ENCODE results near the gene GJA5.

GJA5 gene

DNA sequence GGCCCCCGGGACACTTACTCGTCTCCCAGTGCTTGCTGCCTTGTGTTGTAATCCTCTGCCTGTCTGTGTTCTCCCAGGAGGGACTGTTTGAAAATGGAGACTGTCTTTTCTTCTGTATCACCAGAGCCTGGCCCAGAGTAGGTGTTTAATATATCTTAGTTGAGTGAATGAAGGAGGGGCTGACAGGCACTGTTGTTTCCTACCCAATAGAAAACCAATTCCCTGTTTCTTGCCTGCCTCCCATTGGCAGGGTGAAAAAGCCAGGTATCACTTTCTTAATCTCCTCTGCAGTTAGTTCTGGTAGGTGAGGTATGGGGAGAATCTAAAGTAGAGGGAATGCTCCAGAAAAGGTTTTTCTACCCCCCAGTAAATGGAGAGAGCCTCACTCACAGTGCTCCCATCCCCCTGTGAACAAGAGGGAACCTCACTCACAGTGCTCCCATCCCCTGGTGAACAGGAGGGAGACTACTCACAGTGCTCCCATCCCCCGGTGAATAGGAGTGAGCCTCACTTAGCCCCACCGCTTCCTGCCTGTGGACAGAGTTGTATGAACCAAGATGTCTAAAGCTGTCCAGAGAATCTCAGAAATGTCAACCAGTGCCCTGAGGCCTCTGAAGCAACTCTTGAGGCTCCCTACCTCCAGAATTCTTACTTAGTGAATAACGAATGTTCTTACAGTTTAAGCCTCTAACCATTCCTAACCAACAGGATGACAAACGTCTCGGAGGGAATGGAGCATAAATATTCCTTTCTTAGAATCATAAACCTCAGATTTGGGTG lies at the start of gene GJA5:
GJA5 (minus strand) TSS at position 122 of the 780 bp plus-strand sequence. CDS start 1,364 bp downstream, outside the sequence.
- no peak for DNase-seq

DNA sequence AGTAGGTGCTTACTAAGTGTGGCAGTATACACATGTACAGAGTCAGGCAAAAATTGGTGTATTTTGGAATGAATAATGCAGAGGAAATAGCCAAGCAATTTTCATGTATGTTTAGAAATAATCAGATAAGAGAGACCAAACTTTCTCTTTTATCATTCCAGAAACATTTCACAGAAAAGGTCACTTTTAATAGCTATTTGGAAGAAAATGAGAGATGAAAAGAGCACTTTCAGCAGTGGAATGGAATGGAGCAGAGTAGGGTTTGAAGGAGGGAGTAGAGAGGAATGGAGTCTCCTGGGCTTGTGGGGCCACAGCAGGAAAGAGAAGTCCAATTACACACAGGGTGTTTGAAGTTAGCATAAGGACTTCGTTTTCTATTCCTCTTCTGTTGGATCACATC lies 48.8 kb upstream of the GJA5 start:
- no peak for DNase-seq

DNA sequence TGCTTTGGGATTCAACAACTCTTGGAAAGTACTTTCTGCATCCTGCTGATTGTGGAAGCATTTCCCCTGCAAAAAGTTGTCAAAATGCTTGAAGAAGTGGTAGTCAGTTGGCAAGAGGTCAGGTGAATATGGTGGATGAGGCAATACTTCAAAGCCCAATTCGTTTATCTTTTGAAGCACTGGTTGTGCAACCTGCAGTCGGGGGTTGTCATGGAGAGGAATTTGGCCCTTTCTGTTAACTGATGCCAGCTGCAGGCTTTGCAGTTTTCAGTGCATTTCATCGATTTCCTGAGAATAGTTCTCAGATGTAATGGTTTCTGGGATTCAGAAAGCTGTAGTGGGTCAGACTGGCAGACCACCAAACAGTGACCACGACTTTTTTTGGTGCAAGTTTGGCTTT lies 47.6 kb upstream of the GJA5 start:
- DNase-seq = no peak

DNA sequence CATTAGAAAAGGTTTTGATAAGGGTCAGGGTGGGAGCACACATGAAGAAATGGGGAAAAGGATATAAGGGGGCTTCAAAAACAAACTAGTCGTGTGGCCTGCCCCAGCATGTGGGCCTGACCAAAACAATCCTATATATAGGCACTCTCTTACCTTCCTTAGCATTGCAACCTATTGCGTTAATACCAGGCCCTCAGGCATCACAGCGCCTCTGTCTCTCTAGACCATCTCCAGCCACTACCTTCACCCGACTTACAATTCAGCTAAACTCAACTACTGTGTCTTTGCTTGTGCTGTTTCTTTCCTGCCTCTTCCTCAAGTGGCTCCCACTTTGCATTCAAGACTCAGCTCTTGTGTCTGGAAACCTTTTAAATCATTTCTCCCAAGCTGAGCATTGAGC lies 47.0 kb upstream of the GJA5 start:
- DNase-seq = no peak

DNA sequence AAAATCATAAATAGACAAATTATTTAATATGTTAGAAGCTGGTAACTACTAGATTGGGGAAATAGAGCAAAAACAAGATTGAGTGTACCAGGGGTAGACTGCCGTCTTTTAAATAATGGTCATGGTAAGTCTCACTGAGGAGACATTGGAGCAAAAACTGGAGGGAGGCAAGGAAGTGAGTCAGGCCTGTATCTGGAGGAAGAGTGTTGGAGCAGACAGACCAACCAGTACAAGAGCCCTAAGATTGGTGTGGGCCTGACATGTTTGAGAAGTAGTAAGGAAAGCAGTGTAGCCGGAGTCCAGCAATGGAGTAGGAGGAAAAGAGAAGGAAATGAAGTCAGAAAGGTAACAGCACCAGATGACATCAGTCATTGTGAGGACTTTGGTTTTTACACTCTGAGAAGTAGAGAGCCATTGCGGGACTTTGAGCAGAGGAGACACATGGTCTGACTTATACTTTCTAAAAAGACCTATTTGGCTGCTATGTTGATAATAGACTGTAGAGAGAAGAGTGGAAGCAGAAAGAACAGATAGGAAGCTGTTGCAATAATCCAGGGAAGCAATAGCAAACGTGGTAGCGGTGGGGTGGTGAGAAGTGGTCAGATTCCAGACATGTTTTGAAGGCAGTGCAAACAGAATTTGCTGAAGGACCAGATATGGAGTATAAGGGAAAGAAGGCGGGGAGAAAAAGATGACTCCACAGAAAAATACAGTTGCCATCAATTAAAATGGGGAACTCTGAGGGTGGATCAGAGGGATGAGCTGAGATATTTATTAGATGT lies 44.7 kb upstream of the GJA5 start:
- DNase-seq = no peak

DNA sequence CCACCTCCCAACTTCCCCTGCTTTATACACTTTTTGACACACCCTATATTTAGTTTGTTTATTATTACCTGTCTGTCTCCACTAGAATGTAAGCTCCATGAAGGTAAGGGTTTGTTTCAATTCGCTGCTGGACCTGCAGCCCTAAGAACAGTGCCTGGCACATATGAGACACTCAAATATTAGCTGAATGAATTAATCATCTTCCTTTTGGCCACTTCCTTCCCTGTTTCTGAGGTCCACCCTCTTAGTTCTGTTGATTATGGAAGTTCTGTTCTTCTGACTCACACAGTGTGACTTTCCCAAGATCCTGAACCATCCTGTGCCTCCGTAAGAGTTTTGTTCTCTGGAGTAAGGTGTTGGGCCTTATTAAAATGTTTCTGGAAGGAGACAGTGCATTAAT lies 40.4 kb upstream of the GJA5 start:
- DNase-seq = no peak

DNA sequence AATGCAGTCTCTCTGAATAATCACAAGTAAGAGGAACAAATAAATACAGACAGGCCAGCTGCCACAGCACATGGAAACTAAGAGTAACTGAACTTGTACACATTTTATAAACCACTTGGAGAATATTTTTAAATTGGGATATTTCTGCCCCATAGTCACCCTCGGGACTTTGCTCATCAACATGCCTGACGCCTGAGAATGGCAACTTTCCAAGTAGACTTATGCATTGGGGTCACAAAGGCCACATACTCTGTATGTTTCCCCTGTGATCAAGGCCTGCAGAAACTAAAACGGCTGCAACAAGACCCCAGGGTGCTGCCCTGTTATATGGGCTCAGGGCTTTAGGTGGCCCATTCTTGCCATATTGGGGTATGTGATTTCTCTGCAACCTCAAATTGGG lies 38.3 kb upstream of the GJA5 start:
- DNase-seq = no peak

DNA sequence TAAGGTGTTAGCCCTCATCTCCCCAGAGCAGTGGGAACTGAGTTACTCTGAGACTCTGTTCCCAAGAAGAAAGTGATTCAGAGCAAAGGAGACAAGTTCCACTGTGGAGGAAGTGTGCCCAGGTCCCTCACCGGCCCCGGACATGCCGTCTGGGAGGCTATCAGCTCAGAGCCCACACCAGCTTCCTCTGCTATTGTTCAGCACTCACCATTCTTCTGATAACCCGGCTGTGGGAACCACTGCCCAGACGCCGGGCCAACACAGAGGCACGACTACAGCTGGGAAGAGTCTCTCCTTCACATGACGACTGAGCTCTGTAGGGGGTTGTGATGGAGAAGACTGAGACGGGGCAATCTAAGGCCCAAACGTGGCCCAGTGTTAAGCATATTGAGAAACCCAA lies 34.2 kb upstream of the GJA5 start:
- DNase-seq = no peak

DNA sequence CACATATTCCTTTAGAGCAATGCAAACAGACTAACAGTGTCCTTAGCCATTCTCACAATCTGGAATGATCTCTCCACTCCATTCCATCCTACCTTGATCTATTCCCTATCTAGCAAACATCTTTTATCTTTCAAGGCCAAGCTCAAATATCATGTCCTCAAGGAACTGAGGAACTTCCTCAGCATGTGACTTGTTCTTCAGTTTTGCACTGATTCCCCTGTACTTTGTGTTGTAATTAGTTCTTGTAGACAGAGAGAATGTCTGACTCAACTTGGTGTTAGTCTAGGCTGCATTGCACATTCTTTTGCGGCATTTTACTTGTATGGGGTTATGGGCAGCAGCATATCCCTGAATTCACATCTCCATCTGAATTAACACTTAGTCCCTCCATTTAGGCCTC lies 31.5 kb upstream of the GJA5 start:
- DNase-seq = no peak

DNA sequence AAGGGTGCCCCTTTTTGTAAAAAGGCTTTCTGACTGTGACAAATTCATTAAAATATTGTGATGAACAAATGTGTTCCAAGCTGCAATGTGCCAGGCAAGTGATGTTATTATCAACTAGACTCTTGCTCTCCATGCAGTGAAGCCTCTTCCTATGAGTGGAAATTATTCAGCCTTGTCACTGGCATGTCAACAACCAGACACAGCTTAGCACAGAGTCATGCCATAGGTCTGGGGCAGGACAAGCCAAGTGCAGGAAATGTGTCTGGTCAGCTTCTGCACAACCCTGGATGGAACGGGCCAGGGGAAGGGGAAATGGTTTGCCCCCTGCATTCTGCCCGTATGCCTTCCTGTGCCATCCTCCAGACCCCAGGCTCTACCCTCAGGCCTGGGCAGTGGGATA lies 27.4 kb upstream of the GJA5 start:
- DNase-seq = no peak

DNA sequence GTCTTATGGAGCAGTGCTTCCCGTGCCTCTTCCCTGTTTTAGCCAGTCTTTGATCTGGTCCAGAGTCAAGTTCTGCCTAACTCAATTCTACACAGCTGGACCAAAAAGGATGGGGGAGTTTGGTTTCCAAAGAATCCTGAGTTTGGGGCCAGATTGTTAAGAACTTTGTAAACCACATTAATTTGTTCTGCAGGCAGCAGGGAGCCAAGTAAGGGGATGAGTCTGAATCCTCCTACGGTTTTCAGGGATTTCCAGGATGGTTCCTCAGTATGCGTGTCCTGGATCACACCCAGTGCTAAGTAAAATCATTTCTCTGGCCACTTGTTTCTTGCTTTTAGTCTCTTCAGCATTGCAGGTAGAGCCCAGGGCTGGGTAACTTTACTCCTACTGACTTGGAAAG lies 26.1 kb upstream of the GJA5 start:
- DNase-seq = no peak

DNA sequence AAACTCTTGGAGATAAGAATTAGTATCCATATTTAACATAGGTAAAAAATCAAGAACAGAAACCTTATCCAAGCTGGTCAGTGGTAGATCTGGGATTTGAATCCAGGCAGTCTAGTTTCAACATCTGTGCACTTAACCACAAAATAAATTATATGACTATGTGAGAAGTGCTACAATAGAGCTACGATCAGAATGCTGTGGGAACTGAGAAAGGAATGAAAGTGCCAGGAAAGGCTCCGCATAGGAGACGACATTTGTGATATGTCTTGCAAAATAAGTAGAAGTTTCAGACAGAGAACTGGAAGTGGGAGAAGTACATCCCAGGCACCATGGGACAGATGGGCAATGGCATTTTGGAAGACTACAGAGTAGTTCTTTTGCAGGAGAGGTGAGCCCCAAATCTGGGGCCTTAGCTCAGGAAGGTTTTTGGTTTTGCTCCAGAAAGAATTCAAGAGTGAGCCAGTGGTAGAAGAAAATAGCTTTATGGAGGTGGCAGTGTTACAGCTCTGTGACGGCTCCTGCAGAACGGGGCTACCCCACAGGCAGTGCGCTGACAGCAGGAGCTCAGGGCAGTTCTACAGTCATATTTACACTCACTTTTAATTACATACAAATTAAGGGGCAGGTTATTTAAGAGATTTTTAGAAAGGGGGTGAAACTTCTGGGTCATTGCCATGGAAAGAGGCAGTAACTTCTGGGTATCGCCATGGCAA lies 25.5 kb upstream of the GJA5 start:
- no peak for DNase-seq

DNA sequence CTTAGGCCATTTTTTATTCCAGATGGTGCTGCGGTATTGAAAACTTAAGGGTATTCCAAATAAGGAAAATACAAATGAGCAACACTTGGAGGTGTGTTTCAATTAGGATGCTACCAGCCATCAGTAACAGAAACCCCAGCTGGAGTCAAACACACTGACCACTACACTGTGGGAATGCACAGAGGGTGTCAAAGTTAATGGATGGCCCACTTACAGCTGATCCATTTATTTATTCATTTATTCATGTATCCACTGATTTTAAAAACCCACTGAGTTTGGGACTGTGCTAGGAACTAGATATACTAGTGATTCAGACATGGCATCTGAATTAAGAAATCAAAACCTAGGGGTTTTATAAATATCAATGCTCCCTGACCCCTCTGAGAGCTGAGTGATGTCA lies 24.5 kb upstream of the GJA5 start:
- no peak for DNase-seq

DNA sequence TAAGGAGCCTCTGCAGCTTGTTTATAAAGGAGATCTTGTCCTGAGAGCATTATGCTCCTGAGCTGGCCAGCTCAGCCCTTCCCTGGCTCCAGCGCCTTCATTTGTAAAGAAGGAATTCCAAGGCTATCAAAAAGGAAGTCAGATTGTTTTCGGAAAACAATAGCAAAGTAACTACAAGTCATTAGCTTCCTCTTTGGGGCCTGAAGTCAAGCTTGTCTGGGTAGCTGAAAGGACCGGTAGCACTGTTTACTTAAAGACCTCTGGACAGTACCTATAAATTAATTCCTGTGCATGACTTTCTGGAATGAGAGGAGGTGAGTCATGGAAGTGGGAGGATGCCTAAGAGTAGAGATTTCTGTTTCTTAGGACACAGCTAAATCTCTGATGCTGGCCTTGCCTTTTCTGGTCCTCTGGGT lies 20.7 kb upstream of the GJA5 start:
- DNase-seq = no peak

DNA sequence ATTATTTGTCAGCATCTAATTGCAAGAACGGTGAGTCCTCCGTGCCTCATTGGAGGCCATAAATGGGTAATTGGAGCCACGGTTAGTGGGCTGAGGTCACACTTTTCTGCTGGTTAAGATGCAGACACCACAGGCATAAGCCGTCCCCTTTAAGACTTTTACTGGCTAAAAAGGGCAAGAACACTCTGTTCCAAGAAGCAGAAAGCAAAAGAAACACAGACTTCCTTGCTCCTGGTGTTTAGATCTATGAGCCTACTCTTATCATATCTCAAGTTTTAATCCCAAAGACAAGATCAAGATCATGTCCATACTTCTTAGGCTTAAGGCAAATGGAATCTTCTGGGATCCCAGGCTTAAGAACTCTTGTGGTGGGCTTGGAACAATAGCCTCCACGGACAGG lies 17.3 kb upstream of the GJA5 start:
- no peak for DNase-seq

DNA sequence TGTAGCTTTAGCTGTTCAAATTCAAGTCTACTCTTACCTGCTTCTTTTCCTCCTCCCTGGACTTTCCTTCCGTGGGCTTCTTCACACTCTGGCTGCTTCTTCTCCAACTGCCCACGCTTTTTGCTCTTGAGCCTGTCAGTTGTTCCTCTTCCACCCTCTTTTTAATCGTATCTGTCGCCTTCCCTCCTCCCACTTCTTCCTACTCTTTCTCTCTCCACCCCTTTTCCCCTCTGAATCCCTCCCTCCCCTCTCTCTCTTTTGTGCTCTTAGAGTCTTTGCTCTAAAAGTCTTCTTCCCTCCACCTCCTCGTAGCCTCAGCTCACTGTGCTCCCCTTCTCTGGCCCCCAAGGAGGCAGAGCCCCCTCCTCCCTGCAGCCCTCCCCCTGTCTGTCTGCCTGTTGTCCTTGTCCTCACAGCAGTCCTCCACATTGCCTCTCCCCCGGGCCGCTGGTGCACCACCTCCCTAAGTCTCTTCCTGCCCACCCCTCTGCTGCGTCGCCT lies 12.9 kb upstream of the GJA5 start:
- DNase-seq = no peak

DNA sequence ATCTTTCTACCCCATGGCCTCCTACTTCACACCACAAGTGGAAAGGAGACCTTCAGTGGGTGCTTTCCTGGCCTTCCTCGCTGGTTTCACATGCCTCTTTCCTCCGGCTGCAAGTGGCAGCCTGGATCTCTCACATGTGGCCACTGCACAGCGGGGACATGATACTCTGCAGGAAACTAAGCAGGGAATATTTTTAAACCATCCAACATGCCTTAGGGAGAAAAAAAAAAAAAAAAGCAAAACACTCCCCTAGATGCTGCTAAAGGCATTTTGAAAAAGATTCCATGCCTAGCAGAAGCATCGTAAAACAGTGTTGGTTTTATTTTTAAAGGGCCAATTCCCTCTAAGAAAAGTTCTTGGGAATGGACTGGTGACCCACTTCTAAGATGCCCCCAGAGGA lies 12.2 kb upstream of the GJA5 start:
- DNase-seq = no peak

DNA sequence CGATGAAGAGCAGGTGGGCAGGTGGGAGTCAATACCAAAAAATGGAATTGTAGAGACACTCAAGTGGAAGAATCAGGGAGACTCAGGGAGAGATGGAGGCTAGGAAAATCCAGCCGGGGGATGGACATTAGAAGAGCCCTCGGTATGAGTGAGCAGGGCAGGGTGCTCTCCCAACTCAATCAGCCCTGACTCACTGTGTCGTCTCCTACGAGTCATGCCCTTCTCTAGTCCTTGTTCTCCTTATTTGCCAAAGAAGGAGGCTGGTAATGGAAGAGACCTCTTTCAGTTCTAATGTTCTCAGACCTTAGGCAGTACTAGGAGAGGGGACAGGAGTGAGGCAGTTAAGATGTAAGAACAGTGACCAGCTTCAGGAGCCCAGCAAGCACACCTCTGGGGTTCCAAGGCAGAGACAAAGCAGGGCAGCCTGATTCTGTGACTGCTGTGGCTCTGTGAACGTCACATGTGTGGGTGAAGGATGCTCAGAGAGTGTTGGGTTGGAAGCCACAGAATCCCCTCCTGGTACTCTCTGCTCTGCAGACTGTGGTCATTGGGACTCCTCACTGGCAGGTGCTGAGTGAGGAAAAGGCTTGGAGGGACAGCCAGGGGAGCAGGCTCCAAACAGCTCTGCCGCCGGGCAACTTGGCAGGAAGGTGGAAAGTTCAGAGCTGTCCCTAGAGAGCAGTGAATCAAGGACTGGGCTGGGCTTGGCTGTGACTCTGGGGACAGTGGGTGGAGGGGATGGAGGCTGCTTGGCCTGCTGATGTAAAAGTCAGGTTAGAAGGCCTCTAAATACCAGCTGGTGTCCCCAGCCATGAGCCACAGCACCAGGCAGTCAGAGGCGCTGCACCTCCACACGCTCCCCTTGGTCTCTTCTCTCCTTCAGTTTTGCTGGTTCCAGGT lies 11.1 kb upstream of the GJA5 start:
- DNase-seq = no peak

DNA sequence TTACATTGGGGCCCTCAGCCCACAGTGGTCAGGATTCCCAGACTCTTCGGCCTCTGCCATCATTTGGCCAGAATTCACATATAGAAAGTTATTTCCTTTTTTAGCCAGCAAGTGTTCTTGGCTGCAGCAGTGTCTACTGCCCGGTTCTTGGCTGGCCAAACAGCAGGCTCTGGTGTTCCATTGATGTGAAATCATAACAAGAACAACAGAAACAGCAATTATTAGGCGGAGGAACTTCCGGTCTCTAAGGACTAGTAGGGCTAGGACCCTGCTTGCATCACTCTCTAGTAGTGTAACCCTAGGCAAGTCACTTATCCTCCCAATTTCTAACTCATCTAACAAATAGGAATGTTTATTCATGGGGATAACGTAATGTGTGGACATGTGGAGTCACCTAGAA lies 8.7 kb upstream of the GJA5 start:
- no peak for DNase-seq

DNA sequence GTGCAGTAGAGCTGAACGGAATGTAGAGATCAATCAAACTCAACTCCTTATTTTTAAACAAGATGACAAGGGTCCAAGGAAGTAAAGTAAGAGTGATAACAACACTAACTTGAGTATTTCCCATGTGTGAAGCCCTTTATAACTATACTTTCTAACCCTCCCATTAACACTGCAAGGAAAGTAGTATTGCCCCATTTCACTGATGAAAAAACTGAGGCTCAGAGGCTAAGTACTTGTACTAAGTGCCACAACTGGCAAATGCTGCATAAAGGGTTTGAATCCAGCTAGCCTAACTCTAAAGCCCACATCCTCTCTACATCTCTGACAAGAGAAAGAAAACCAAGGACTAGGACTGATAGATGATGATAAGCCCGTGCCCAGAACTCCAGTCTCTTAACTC lies 8.2 kb upstream of the GJA5 start:
- no peak for DNase-seq

DNA sequence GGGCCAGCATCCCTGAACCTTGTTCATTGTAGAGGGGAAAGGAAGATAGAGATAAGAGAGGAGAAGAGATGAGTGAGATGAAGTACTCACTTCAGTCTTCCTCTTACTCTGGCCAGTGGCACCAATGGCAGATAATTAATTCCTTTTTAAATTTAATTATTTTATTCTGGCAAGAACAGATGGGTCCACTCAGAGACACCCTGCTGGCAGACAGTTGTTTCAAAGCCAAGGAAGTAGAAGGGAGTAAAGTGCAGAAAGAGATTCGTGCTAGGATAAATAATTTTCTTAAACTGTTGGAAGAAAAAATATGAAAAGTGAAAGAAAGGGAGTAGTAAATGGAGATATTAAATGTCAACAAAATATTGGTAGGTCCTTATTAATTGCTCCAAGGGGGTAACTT lies 7.7 kb upstream of the GJA5 start:
- DNase-seq = no peak

DNA sequence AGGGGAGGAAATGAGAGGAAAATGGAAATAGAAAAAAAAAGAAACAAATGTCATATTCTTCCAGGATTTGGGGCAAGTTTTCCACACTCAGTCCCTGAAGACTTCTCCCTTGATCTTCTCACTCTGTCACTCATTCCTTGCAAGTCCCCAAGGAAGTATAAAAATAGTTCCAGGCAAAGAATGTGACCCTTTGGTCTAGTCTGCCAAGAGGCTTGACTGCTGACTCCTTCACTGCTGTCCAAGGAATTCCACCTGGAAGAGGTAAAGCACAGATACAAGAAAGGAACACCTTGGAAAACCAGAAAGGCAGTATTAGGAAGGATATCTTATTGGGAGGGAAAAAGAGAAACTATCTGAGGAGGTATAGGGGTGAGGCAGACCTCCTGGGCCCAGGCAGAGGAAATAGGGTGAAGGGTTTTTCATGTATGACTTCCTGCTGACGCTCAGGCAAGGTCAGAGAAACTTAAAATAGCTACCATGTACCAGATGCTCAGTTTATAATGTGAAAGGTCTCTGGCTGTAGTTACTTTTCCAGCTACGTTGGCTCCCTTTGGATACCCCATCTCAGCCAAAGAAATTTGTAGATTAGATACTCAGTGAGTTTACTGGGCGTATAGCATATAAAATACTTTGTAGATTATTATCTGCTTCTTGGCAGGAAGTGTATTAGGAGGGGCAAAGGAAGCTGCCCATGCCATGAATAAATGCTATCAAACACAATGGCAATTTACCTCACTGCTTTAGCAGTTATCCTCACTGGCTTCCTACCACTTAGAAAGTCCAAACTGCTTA lies 2.0 kb upstream of the GJA5 start:
- no peak for DNase-seq

All from activated T-cell treated with anti-CD3 and anti-CD28 coated beads, Interleukin-2, amount 50 U/mL, for 1 hour (primary cell).